H9 (cell line): ENCODE measurements around the gene EXOC6. TPM values are rescaled to one million over a fixed set of nuclear protein-coding genes. Genes with fewer than 3 reads are reported as not detected.

Source experiments
- DNase-seq: peaks from one replicate; pipeline ENCODE4 v3.0.0-alpha.2; 2017
- H2AFZ ChIP-seq: one replicate; pipeline ENCODE4 v1.6.1; 2013; ENCODE audit warnings: mild to moderate bottlenecking, low read length, control low read depth, moderate library complexity
- H2AK5ac ChIP-seq: 2 replicates; pipeline ENCODE4 v1.6.1; 2013; ENCODE audit warnings: low read length, control low read depth, mixed read lengths; ENCODE audit not compliant: insufficient read length
- H2BK120ac ChIP-seq: one replicate; pipeline ENCODE4 v1.6.1; 2013; ENCODE audit warnings: low read depth, mild to moderate bottlenecking, low read length, control low read depth, inconsistent platforms; ENCODE audit not compliant: poor library complexity, severe bottlenecking
- H2BK12ac ChIP-seq: 2 replicates; pipeline ENCODE4 v1.6.1; 2013; ENCODE audit warnings: low read length, control low read depth, mixed read lengths, low read depth; ENCODE audit not compliant: insufficient read length
- H2BK15ac ChIP-seq: 2 replicates; pipeline ENCODE4 v1.6.1; 2013; ENCODE audit warnings: low read depth, low read length, control low read depth
- H2BK20ac ChIP-seq: one replicate; pipeline ENCODE4 v1.6.1; 2013; ENCODE audit warnings: low read depth, mild to moderate bottlenecking, low read length, control low read depth, inconsistent platforms; ENCODE audit not compliant: poor library complexity, severe bottlenecking
- H2BK5ac ChIP-seq: 2 replicates; pipeline ENCODE4 v1.6.1; 2013; ENCODE audit warnings: low read length, control low read depth, mixed read lengths; ENCODE audit not compliant: insufficient read length
- H3K14ac ChIP-seq: 2 replicates; pipeline ENCODE4 v1.6.1; 2013; ENCODE audit warnings: low read length, control low read depth; ENCODE audit not compliant: insufficient read depth
- H3K18ac ChIP-seq: 2 replicates; pipeline ENCODE4 v1.6.1; 2013; ENCODE audit warnings: low read depth, mild to moderate bottlenecking, mixed read lengths, low read length, control low read depth; ENCODE audit not compliant: insufficient read length
- H3K23ac ChIP-seq: 2 replicates; pipeline ENCODE4 v1.6.1; 2013; ENCODE audit warnings: low read length, control low read depth, mixed read lengths, low read depth; ENCODE audit not compliant: insufficient read length
- H3K23me2 ChIP-seq: 2 replicates; pipeline ENCODE4 v1.6.1; 2013; ENCODE audit warnings: low read depth, mild to moderate bottlenecking, mixed read lengths, low read length, control low read depth; ENCODE audit not compliant: insufficient read length, poor library complexity, severe bottlenecking
- H3K27ac ChIP-seq: 2 replicates; pipeline ENCODE4 v1.5.1; 2013; ENCODE audit warnings: low read length, control low read depth, mixed read lengths, low read depth; ENCODE audit not compliant: insufficient read length
- H3K27me3 ChIP-seq: 2 replicates; pipeline ENCODE4 v1.6.1; 2013; ENCODE audit warnings: low read length, control low read depth, inconsistent platforms; ENCODE audit not compliant: insufficient read depth
- H3K4ac ChIP-seq: 2 replicates; pipeline ENCODE4 v1.6.1; 2013; ENCODE audit warnings: low read depth, mild to moderate bottlenecking, control low read depth, inconsistent platforms, low read length, moderate library complexity
- H3K4me1 ChIP-seq: 2 replicates; pipeline ENCODE4 v1.6.1; 2013; ENCODE audit warnings: low read length, control low read depth, inconsistent platforms; ENCODE audit not compliant: insufficient read depth
- H3K4me2 ChIP-seq: 2 replicates; pipeline ENCODE4 v1.6.1; 2013; ENCODE audit warnings: low read length, control low read depth, mixed read lengths; ENCODE audit not compliant: insufficient read length, insufficient read depth
- H3K56ac ChIP-seq: 2 replicates; pipeline ENCODE4 v1.6.1; 2013; ENCODE audit warnings: low read depth, mild to moderate bottlenecking, mixed read lengths, low read length, control low read depth; ENCODE audit not compliant: insufficient read length
- H3K79me1 ChIP-seq: 2 replicates; pipeline ENCODE4 v1.6.1; 2013; ENCODE audit warnings: low read depth, mild to moderate bottlenecking, moderate library complexity, low read length, control low read depth, inconsistent platforms; ENCODE audit not compliant: insufficient read depth, poor library complexity, severe bottlenecking
- H3K79me2 ChIP-seq: 2 replicates; pipeline ENCODE4 v1.6.1; 2013; ENCODE audit warnings: low read length, control low read depth, inconsistent platforms; ENCODE audit not compliant: insufficient read depth
- H3K9ac ChIP-seq: 2 replicates; pipeline ENCODE4 v1.6.1; 2013; ENCODE audit warnings: low read length, control low read depth, mixed read lengths; ENCODE audit not compliant: insufficient read length; ENCODE audit errors: extremely low read depth
- H3K9me3 ChIP-seq: one replicate; pipeline ENCODE4 v1.6.1; 2013; ENCODE audit warnings: low read depth, low read length, inconsistent platforms; ENCODE audit not compliant: control insufficient read depth
- H3T11ph ChIP-seq: one replicate; pipeline ENCODE4 v1.6.1; 2013; ENCODE audit warnings: mild to moderate bottlenecking, low read length, control low read depth, inconsistent platforms
- H4K20me1 ChIP-seq: one replicate; pipeline ENCODE4 v1.6.1; 2013; ENCODE audit not compliant: control insufficient read depth, insufficient read length, insufficient read depth
- H4K5ac ChIP-seq: 2 replicates; pipeline ENCODE4 v1.6.1; 2013; ENCODE audit warnings: low read depth, mild to moderate bottlenecking, mixed read lengths, low read length, control low read depth; ENCODE audit not compliant: insufficient read length
- H4K8ac ChIP-seq: replicated peaks from 2 replicates; pipeline ENCODE4 v1.6.1; 2013; ENCODE audit warnings: low read length, control low read depth, mixed read lengths, low read depth; ENCODE audit not compliant: insufficient read length
- H4K91ac ChIP-seq: 2 replicates; pipeline ENCODE4 v1.6.1; 2013; ENCODE audit warnings: low read depth, mild to moderate bottlenecking, moderate library complexity, mixed read lengths, low read length, control low read depth; ENCODE audit not compliant: insufficient read length
- H3K27ac Mint-ChIP-seq, 3 experiments: 2 replicates in 2 of 3; 3 replicates in 1 of 3; pipeline ENCODE4 v1.8.0; 2020 to 2021; ENCODE audit warnings: mixed read lengths in 3 of 3, mild to moderate bottlenecking in 1 of 3, moderate library complexity in 1 of 3
- H3K27me3 Mint-ChIP-seq: 2 replicates; pipeline ENCODE4 v1.8.0; 2021; ENCODE audit warnings: low read depth, mild to moderate bottlenecking, moderate library complexity, mixed read lengths
- H3K36me3 Mint-ChIP-seq, 3 experiments: 2 replicates in 2 of 3; 3 replicates in 1 of 3; pipeline ENCODE4 v1.8.0; 2020 to 2021; ENCODE audit warnings: low read depth in 3 of 3, mixed read lengths in 3 of 3; ENCODE audit not compliant: insufficient read depth in 1 of 3
- H3K4me1 Mint-ChIP-seq, 2 experiments: 2 replicates each; pipeline ENCODE4 v1.8.0; 2020; ENCODE audit warnings: mixed read lengths in 2 of 2
- H3K4me3 Mint-ChIP-seq, 2 experiments: 2 replicates in 1 of 2; 3 replicates in 1 of 2; pipeline ENCODE4 v1.8.0; 2020 to 2021; ENCODE audit warnings: mild to moderate bottlenecking in 2 of 2, mixed read lengths in 2 of 2, moderate library complexity in 1 of 2
- H3K9me3 Mint-ChIP-seq, 2 experiments: 2 replicates in 1 of 2; 3 replicates in 1 of 2; pipeline ENCODE4 v1.8.0; 2020; ENCODE audit warnings: mild to moderate bottlenecking in 2 of 2, mixed read lengths in 2 of 2, moderate library complexity in 1 of 2
- CTCF ChIP-seq: fragments of 200-600 bp; sonication (generic); conservative IDR thresholded peaks from 3 replicates; pipeline ENCODE4 v1.8.0; 2021; ENCODE audit warnings: antibody characterized with exemption, mild to moderate bottlenecking
- WGBS: extraction: QIAGEN DNeasy Blood & Tissue Kit; methylation state at CpG from one replicate; pipeline ENCODE4 v1.1.7; 2013; ENCODE audit warnings: missing lambda C conversion rate, low lambda C conversion rate, mixed read lengths; ENCODE audit not compliant: insufficient read length; ENCODE audit errors: extremely low coverage; 5-methylcytosine and 5-hydroxymethylcytosine counted together
- total RNA-seq: library from RNA; stranded (reverse); gene quantifications from 2 replicates; pipeline ENCODE4 v1.2.1, GENCODE V29; 2021

The EXOC6 gene
- total RNA-seq, 1 experiment from 2014 or later, result 9.0 TPM

- H3K27ac Mint-ChIP-seq, result peak overlapping the region in 1 of 3 experiments; percentile 72; a peak in 2 of 7 replicates
- DNase-seq, result no peak
- H2AFZ ChIP-seq, result no peak overlapping the region
Observed at GRCh38 chr10:93095225-93095624, 246.9 kb downstream of the EXOC6 start.

More at GRCh38 chr10:93095225-93095624, 246.9 kb downstream of the EXOC6 start:
- H3K27me3 ChIP-seq, result no peaks in the 10 kb centered on the region
- no peak overlapping the region for H2BK12ac ChIP-seq
- H2BK5ac ChIP-seq, result no peak overlapping the region
- H4K5ac ChIP-seq, result no peak overlapping the region
- H3K14ac ChIP-seq, result no peak overlapping the region
- H2BK120ac ChIP-seq, result no peak overlapping the region
- no peak overlapping the region for H3K9ac ChIP-seq
- H2AK5ac ChIP-seq, result no peak overlapping the region
- no peak overlapping the region for H3K4me2 ChIP-seq
- WGBS, result no CpG with 5 or more reads among the region's 1 CpG
- peaks cover 9 to 15% of the 10 kb centered on the region in 2 experiments for H3K4me1 Mint-ChIP-seq
- H3K9me3 Mint-ChIP-seq, result peaks cover 2 to 4% of the 10 kb centered on the region in 2 experiments; a peak in 2 of 5 replicates
- no peak overlapping the region for H4K8ac ChIP-seq
- H3K4ac ChIP-seq, result no peak overlapping the region
- no peak overlapping the region for H2BK15ac ChIP-seq
- no peaks in the 10 kb centered on the region for H3K79me2 ChIP-seq
- H3K79me1 ChIP-seq, result no peaks in the 10 kb centered on the region
- peaks cover 0 to 4% (median 0%) of the 10 kb centered on the region in 3 experiments; a peak in 2 of 7 replicates for H3K36me3 Mint-ChIP-seq
- H3K9me3 ChIP-seq, result no peaks in the 10 kb centered on the region
- no peak overlapping the region for H4K91ac ChIP-seq
- peak; percentile 40; the same call in 2 of the 3 replicates for TF ChIP-seq CTCF
- H3K27ac ChIP-seq, result no peak overlapping the region
- H3K56ac ChIP-seq, result no peak overlapping the region
- no peaks in the 10 kb centered on the region; the same call in 1 of the 2 replicates for H3K4me1 ChIP-seq
- H3K4me3 Mint-ChIP-seq, result no peak overlapping the region
- no peaks in the 10 kb centered on the region for H3K23me2 ChIP-seq
- H3K23ac ChIP-seq, result no peak overlapping the region
- H3K18ac ChIP-seq, result no peak overlapping the region
- no peaks in the 10 kb centered on the region for H4K20me1 ChIP-seq
- no peak overlapping the region for H2BK20ac ChIP-seq
- no peaks in the 10 kb centered on the region for H3K27me3 Mint-ChIP-seq
- no peak overlapping the region for H3T11ph ChIP-seq
